ENCODE data around the gene SLC12A6.
"Not testable (repeated sequence)": the region's sequence is repeated elsewhere in the genome, so short reads cannot be mapped to it uniquely, and the experiment has no call there.

Gene SLC12A6

DNA sequence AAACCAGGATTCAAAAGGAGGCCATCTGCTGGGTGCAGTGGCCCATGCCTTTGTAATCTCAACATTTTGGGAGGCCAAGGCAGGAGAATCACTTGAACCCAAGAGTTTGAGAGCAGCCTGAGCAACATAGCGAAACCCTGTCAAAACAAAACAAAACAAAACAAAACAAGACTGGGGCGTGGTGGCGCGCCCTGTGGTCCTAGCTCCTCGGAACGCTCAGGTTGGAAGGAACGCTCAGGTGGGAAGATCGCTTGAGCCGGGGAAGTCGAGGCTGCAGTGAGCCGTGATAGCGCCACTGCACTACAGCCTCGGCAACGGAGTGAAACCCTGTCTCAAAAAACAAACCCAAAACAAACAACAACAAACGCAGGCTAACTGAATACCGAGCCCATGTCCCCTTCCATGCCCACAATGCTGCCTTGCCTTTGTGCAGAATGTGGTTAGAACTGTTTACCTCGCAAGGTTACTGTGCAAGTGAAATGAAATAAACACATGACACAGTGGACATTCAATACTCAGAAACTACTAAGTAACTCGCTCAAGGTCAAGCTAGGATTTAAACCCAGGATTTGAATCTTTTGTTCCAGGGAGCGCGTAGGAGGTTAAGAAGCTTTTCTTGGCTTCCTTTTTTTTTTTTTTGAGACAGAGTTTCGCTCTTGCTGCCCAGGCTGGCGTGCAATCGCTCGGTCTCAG, 113.5 kb downstream of the SLC12A6 start:
- peak overlapping the region; percentile 96 for H3K27ac Mint-ChIP-seq
- peaks cover 22% of the 10 kb centered on the region for H3K36me3 Mint-ChIP-seq
- no peaks in the 10 kb centered on the region for H3K27me3 Mint-ChIP-seq
- H3K9me3 Mint-ChIP-seq = no peaks in the 10 kb centered on the region
- ATAC-seq = peak; percentile 15
- peak overlapping the region; percentile 86 for H3K4me3 Mint-ChIP-seq
- H3K4me1 Mint-ChIP-seq = peaks cover 24% of the 10 kb centered on the region

- Mint-ChIP-seq H3K4me3 (no peak overlapping the region), H3K4me1 (no peaks in the 10 kb centered on the region), H3K27ac (no peak overlapping the region), H3K36me3 (no peaks in the 10 kb centered on the region), H3K9me3 (no peaks in the 10 kb centered on the region), H3K27me3 (no peaks in the 10 kb centered on the region)
- ATAC-seq = no peak
Observed at GRCh38 chr15:34217587-34218225, 119.9 kb downstream of the SLC12A6 start.

- no peaks in the 10 kb centered on the region for H3K27me3 Mint-ChIP-seq
- no peak for ATAC-seq
- no peak overlapping the region for H3K27ac Mint-ChIP-seq
- H3K36me3 Mint-ChIP-seq = no peaks in the 10 kb centered on the region
- H3K4me1 Mint-ChIP-seq = no peaks in the 10 kb centered on the region
- H3K9me3 Mint-ChIP-seq = no peaks in the 10 kb centered on the region
- H3K4me3 Mint-ChIP-seq = no peak overlapping the region
Observed at GRCh38 chr15:34216527-34217270, 120.9 kb downstream of the SLC12A6 start.

DNA sequence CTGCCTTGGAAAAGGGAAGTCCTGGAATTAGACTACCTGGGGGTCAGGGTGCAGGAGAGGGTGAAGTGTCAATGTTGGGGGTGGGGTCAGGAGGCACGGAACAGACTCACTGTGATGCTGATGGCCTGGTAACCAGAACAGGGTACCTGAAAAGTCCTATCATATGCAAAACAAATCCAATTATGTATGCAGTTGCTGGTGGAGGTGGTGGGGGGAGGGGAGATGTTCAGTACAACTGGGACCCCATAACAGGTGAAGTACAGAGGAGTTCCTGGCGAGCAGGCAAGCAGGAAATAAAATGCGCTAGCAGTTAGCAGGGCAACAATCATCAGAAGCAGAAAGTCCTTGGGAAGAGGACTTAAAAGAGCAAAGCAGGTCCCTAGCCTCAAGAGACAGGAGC, 123.4 kb downstream of the SLC12A6 start:
- Mint-ChIP-seq H3K9me3 (no peaks in the 10 kb centered on the region), H3K27ac (no peak overlapping the region), H3K4me3 (no peak overlapping the region), H3K36me3 (no peaks in the 10 kb centered on the region), H3K4me1 (peaks cover 6% of the 10 kb centered on the region), H3K27me3 (no peaks in the 10 kb centered on the region)
- no peak for ATAC-seq

DNA sequence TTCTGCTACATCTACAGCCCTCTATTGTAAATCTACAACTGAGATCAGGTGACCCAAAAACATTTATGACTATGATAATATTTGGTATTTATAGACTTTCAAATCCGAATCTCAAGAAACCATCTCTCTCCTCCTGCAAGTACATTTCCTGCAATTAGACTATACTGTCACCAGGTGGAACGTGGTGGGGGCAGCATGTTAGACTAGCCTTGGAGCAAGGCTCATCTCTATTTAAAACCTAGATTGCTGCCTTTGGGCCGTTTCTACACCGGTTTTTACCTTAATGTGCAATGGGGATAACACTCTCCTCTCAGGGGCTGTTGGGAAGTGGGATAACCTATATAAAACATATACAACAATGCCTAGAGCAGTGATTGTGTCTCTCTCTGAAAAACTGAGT, 123.9 kb downstream of the SLC12A6 start:
- H3K27ac Mint-ChIP-seq = no peak overlapping the region
- no peaks in the 10 kb centered on the region for H3K9me3 Mint-ChIP-seq
- H3K27me3 Mint-ChIP-seq = no peaks in the 10 kb centered on the region
- H3K36me3 Mint-ChIP-seq = no peaks in the 10 kb centered on the region
- H3K4me3 Mint-ChIP-seq = no peak overlapping the region
- no peak for ATAC-seq
- peaks cover 11% of the 10 kb centered on the region for H3K4me1 Mint-ChIP-seq

- H3K9me3 Mint-ChIP-seq = no peaks in the 10 kb centered on the region
- H3K27me3 Mint-ChIP-seq = no peaks in the 10 kb centered on the region
- H3K36me3 Mint-ChIP-seq = peaks cover 9% of the 10 kb centered on the region
- peak; percentile 97 for ATAC-seq
- H3K4me3 Mint-ChIP-seq = peak within 1 kb of the TSS; percentile 79
- peak within 1 kb of the TSS; percentile 69 for H3K27ac Mint-ChIP-seq
- peaks cover 32% of the 10 kb centered on the region for H3K4me1 Mint-ChIP-seq
Observed at GRCh38 chr15:34209421-34210282, 127.9 kb downstream of the SLC12A6 start, which contains the start of gene KATNBL1. KATNBL1 (minus strand) TSS chr15:34210096; CDS start chr15:34163676, 46,420 bp downstream.

DNA sequence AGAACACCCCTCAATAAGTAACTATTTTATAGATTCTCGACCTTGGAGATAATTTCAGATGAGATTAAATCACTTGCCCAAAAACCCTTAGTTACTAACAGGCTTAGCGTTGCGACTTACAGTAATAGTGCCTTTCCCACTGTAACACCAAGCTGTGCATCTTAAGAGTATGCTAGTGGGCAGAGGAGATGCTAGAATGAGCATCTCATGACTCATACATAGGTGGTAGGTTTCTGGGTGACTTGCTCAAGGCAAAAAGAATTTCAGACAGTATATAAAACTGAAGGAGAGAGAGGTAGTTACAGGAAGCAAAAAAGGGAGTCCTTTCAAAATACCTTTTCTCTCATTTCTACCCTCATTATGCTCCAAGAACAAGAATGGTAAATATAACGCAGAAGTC, 131.6 kb downstream of the SLC12A6 start:
- Mint-ChIP-seq H3K27me3 (no peaks in the 10 kb centered on the region), H3K4me1 (peaks cover 40% of the 10 kb centered on the region), H3K4me3 (no peak overlapping the region), H3K9me3 (no peaks in the 10 kb centered on the region), H3K36me3 (peaks cover 18% of the 10 kb centered on the region), H3K27ac (no peak overlapping the region)
- ATAC-seq = no peak

GRCh38 chr15:34203936-34204335, 133.6 kb downstream of the SLC12A6 start:
- no peak for ATAC-seq
- Mint-ChIP-seq H3K27me3 (no peaks in the 10 kb centered on the region), H3K9me3 (no peaks in the 10 kb centered on the region), H3K36me3 (peaks cover 36% of the 10 kb centered on the region), H3K4me3 (no peak overlapping the region), H3K4me1 (peaks cover 32% of the 10 kb centered on the region), H3K27ac (no peak overlapping the region)

- H3K27me3 Mint-ChIP-seq = no peaks in the 10 kb centered on the region
- H3K9me3 Mint-ChIP-seq = no peaks in the 10 kb centered on the region
- peaks cover 36% of the 10 kb centered on the region for H3K36me3 Mint-ChIP-seq
- peaks cover 29% of the 10 kb centered on the region for H3K4me1 Mint-ChIP-seq
- no peak overlapping the region for H3K27ac Mint-ChIP-seq
- H3K4me3 Mint-ChIP-seq = no peak overlapping the region
- no peak for ATAC-seq
Observed at GRCh38 chr15:34203305-34203704, 134.3 kb downstream of the SLC12A6 start.

DNA sequence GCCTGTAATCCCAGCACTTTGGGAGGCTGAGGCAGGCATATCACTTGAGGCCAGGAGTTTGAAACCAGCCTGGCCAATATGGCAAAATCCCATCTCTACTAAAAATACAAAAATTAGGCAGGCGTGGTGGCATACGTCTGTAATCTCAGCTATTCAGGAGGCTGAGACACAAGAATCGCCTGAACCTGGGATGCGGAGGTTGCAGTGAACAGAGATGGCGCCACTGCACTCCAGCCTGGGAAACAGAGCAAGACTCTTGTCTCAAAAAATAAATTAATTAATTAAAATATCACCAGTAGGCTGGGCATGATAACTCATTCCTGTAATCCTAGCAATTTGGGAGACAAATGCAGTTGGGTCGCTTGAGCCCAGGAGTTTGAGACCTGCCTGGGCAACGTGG, 144.3 kb downstream of the SLC12A6 start:
- ATAC-seq, H3K27me3 Mint-ChIP-seq, H3K4me3 Mint-ChIP-seq, H3K9me3 Mint-ChIP-seq, H3K27ac Mint-ChIP-seq: not testable (repeated sequence)
- peaks cover 19% of the 10 kb centered on the region for H3K4me1 Mint-ChIP-seq
- peaks cover 15% of the 10 kb centered on the region for H3K36me3 Mint-ChIP-seq

DNA sequence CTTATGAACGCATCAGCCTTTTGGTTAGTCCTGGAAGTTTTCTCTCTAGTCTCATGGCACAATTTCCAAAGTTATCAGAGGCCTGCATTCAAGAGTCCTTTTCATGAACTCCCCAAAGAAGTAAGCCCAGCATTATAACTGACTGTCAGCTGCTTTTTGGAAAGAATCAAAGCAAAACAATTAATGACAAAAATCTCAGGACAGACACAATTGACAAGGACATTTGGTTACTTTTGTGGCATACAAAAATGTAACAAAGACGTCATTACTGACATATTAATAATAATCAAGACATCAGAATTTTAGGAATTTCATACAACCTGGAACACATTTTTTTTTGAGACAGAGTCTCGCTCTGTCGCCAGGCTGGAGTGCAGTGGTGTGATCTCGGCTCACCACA, 148.9 kb downstream of the SLC12A6 start:
- ATAC-seq = no peak
- H3K27ac Mint-ChIP-seq = no peak overlapping the region
- H3K36me3 Mint-ChIP-seq = peaks cover 15% of the 10 kb centered on the region

DNA sequence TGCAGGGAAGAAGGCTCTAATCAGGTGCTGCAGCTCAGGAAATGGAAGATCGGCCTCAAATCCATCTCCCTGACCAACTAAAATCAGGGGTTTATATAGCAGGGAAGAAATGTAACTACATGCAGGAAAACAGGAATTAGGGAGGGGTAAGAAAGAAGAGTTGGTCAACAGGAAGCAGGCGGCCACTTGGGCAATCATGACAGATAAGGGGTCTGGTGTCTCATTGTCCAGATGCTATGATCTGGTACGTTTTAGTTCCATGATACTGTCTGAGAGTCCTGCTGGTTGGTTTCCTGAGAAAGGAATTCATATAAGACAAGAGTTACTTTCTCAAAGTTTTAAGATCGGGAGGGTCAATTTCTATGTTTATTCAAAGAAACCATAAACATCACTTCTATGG, 151.9 kb downstream of the SLC12A6 start:
- H3K36me3 Mint-ChIP-seq = peaks cover 17% of the 10 kb centered on the region
- H3K27me3 Mint-ChIP-seq = no peaks in the 10 kb centered on the region
- H3K9me3 Mint-ChIP-seq = no peaks in the 10 kb centered on the region
- no peak overlapping the region for H3K4me3 Mint-ChIP-seq
- H3K27ac Mint-ChIP-seq = no peak overlapping the region
- peaks cover 30% of the 10 kb centered on the region for H3K4me1 Mint-ChIP-seq
- no peak for ATAC-seq

More for the DNA sequence above, 148.9 kb downstream of the SLC12A6 start:
- no peaks in the 10 kb centered on the region for H3K27me3 Mint-ChIP-seq
- no peaks in the 10 kb centered on the region for H3K9me3 Mint-ChIP-seq
- peaks cover 27% of the 10 kb centered on the region for H3K4me1 Mint-ChIP-seq
- H3K4me3 Mint-ChIP-seq = no peak overlapping the region

GRCh38 chr15:34182942-34183341, 154.6 kb downstream of the SLC12A6 start:
- H3K27ac Mint-ChIP-seq = no peak overlapping the region
- H3K27me3 Mint-ChIP-seq = no peaks in the 10 kb centered on the region
- H3K36me3 Mint-ChIP-seq = peaks cover 36% of the 10 kb centered on the region
- H3K4me3 Mint-ChIP-seq = no peak overlapping the region
- peaks cover 27% of the 10 kb centered on the region for H3K4me1 Mint-ChIP-seq
- no peak for ATAC-seq
- H3K9me3 Mint-ChIP-seq = no peaks in the 10 kb centered on the region

Measured in stimulated activated memory B cell treated with anti-CD40 and anti-IgM and Interleukin-4, amounts not matched to agents 10 μg/mL and 1 μg/mL and 100 μg/mL, for 72 hours (primary cell).